ENCODE results near the gene TYSND1.
A peak's percentile ranks its signal among the peaks of the same experiment; 100 is the strongest.

Gene TYSND1, protein sequence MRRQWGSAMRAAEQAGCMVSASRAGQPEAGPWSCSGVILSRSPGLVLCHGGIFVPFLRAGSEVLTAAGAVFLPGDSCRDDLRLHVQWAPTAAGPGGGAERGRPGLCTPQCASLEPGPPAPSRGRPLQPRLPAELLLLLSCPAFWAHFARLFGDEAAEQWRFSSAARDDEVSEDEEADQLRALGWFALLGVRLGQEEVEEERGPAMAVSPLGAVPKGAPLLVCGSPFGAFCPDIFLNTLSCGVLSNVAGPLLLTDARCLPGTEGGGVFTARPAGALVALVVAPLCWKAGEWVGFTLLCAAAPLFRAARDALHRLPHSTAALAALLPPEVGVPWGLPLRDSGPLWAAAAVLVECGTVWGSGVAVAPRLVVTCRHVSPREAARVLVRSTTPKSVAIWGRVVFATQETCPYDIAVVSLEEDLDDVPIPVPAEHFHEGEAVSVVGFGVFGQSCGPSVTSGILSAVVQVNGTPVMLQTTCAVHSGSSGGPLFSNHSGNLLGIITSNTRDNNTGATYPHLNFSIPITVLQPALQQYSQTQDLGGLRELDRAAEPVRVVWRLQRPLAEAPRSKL
- 30.1 to 40.9 (median 35.9) reads per million in 3 donors for total RNA-seq

DNA sequence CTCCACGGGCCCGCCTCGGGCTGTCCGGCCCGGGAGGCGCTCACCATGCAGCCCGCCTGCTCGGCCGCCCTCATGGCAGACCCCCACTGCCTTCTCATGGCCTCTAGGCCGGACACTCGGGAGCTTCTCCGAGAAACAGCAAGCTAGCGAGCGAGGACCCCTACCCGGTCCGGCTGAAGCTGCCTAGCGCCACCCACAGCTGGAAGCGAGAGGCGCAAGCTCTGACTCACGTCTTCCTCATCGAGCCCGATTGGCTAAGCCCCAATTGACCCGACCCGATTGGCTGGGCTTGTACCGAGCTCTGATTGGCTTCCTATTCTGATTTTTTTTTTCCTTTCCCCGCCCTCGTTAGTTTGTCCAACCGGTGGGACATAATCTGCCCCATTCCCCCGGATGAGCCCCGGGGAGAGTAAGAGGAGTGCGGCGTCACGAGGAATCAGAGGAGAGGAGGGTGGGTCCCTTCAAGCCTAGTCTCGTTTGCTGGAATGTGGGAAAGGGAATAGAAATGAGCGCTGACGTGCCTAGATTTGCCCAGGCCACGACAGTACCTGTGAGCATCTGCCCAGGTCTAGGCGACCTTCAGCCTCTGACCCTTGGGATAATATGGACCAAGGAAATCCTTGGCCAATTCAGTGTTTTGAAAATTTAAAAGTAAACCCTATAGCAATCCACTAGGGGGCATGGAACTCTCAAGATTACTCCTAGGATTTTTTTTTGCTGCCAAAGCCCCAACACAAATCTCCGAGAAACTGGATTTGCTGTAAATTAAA, at the start of gene TYSND1:
TYSND1 (minus strand) TSS at position 212 of the 770 bp plus-strand sequence; CDS start at position 98, 114 bp downstream.
- peak; percentile 82 to 90 (median 87) for DNase-seq

DNA sequence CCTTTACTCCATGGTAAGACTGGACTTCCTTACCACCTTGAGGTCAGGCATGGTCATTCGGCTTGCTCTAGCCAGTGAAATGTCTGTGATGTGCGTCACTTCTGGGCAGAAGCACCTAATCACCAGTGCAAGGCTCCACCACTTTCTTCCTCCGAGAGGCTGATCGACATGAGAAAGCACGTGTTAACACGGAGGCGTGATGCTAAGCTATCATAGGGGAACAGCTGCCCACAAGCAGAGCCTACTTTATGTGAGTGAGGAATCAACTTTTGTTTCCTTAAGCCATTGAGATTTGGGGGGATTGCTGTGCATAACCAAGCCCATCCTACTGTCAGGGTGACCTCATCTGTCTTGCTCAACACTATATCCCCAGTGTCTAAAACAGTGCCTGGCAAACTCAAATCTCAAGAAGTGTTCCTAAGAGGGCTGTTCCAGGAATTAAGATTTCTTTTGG, 46.9 kb upstream of the TYSND1 start:
- no peak for DNase-seq
- Histone ChIP-seq H3K9me3 (ENCODE audit: control insufficient read depth, low read length) (no peaks in the 10 kb centered on the region), H3K27ac (ENCODE audit: insufficient read depth, low read length, poor library complexity, severe bottlenecking) (no peak overlapping the region), H3K27me3 (replicated peaks; ENCODE audit: control insufficient read depth, insufficient read depth, low read length, poor library complexity, severe bottlenecking) (no peaks in the 10 kb centered on the region), H3K4me1 (ENCODE audit: control insufficient read depth, insufficient read depth, low read length, poor library complexity, severe bottlenecking) (no peaks in the 10 kb centered on the region), H3K36me3 (ENCODE audit: control insufficient read depth, insufficient read depth, low read length) (no peaks in the 10 kb centered on the region), H3K4me3 (ENCODE audit: insufficient read depth, low read depth, low read length, poor library complexity, severe bottlenecking) (no peak overlapping the region)

More for the DNA sequence above, at the start of gene TYSND1:
- Histone ChIP-seq H3K4me3 (ENCODE audit: insufficient read depth, low read depth, low read length, poor library complexity, severe bottlenecking) (peak within 1 kb of the TSS; percentile 82), H3K27me3 (replicated peaks; ENCODE audit: control insufficient read depth, insufficient read depth, low read length, poor library complexity, severe bottlenecking) (no peaks in the 10 kb centered on the region), H3K27ac (ENCODE audit: insufficient read depth, low read length, poor library complexity, severe bottlenecking) (peak within 1 kb of the TSS; percentile 87), H3K4me1 (ENCODE audit: control insufficient read depth, insufficient read depth, low read length, poor library complexity, severe bottlenecking) (peaks cover 15% of the 10 kb centered on the region), H3K36me3 (ENCODE audit: control insufficient read depth, insufficient read depth, low read length) (peaks cover 11% of the 10 kb centered on the region), H3K9me3 (ENCODE audit: control insufficient read depth, low read length) (no peaks in the 10 kb centered on the region)

DNA sequence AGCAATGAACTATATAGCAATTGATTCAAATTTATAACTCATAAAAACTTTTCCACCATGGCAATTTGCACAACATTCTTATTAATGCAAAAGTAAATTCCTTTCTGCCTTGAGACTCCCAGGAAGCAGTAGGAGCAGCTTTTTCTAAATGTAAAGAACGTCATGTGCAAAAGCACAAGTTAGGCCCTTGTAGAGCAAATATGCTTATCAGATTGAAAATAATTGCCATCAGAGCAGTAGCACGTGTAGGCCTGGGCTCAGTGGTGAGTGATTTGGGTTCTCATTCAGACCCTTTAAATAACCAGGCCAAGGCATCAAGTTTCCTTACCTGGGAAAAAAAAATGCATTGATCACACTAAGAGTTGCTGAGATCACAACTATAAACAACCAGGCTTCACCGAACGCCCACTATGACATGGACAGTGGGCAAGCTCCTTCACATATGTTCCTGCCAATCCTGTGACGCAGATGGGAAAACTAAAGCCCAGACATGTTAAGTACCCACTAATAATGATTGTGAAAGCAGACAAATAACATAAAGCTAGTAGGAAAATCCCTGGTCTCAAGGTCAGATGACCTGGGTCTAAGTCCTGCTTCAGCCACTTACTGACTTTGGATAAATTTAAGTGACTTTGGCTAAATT, 45.9 kb upstream of the TYSND1 start:
- no peak for DNase-seq
- Histone ChIP-seq H3K9me3 (ENCODE audit: control insufficient read depth, low read length) (no peaks in the 10 kb centered on the region), H3K27ac (ENCODE audit: insufficient read depth, low read length, poor library complexity, severe bottlenecking) (no peak overlapping the region), H3K27me3 (replicated peaks; ENCODE audit: control insufficient read depth, insufficient read depth, low read length, poor library complexity, severe bottlenecking) (no peaks in the 10 kb centered on the region), H3K4me3 (ENCODE audit: insufficient read depth, low read depth, low read length, poor library complexity, severe bottlenecking) (no peak overlapping the region), H3K4me1 (ENCODE audit: control insufficient read depth, insufficient read depth, low read length, poor library complexity, severe bottlenecking) (no peaks in the 10 kb centered on the region), H3K36me3 (ENCODE audit: control insufficient read depth, insufficient read depth, low read length) (no peaks in the 10 kb centered on the region)

DNA sequence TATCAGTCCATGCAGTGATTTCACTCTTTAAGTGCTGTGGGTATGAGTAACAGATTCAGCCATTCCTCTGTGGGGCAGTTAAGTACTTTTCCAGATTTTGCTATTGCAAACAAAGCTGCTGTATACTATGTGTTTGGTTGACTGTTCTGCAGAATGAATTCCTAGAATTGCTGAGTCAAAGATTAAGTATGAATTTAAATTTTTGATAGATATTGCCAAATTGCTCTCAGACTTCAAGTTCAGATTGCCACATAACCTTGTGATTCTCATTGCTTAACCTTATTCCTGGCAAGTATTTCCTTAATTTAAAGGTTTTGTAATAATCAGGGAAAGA, 45.4 kb upstream of the TYSND1 start:
- no peak overlapping the region for H3K4me3 ChIP-seq (ENCODE audit: insufficient read depth, low read depth, low read length, poor library complexity, severe bottlenecking)
- no peak for DNase-seq

DNA sequence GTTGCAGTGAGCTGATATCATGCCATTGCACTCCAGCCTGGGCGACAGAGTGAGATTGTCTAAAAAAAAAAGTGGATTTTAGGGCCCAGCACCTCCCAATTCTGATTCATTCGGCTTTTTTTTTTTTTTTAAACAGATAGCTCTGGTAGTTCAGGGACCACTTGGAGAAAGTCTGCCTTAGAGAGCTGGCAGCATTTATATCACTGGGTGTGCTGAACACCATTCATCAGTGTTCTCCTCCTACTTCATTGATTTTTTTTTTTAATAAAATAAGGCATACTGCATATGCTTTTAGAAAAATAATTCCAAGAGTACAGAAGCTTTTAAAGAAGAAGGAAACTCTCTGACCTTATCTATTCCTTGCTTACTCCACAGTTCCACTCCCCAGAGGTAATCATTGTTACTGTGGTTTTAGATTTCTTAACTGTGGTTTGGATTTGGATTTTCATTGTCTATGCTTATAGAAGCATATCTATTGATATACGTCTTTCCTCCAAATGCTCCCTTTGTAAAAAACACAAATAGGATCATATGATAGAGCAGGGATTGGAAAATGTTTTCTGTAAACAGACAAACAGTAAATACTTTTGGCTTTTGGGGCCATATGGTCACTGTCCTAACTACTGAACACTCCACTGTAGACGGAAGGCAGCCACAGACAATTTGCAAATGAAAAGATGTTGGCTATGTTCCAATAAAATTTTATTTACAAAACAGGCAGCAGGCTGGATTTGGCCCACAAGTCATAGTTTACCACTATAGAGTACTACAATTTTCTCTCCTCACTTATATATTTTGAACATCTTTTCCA, 44.9 kb upstream of the TYSND1 start:
- Histone ChIP-seq H3K27ac (ENCODE audit: insufficient read depth, low read length, poor library complexity, severe bottlenecking) (no peak overlapping the region), H3K27me3 (replicated peaks; ENCODE audit: control insufficient read depth, insufficient read depth, low read length, poor library complexity, severe bottlenecking) (no peaks in the 10 kb centered on the region), H3K4me3 (ENCODE audit: insufficient read depth, low read depth, low read length, poor library complexity, severe bottlenecking) (no peak overlapping the region), H3K4me1 (ENCODE audit: control insufficient read depth, insufficient read depth, low read length, poor library complexity, severe bottlenecking) (no peaks in the 10 kb centered on the region), H3K9me3 (ENCODE audit: control insufficient read depth, low read length) (no peaks in the 10 kb centered on the region), H3K36me3 (ENCODE audit: control insufficient read depth, insufficient read depth, low read length) (no peaks in the 10 kb centered on the region)
- DNase-seq: no peak

More for the DNA sequence above, 45.4 kb upstream of the TYSND1 start:
- no peaks in the 10 kb centered on the region for H3K27me3 ChIP-seq (replicated peaks; ENCODE audit: control insufficient read depth, insufficient read depth, low read length, poor library complexity, severe bottlenecking)
- no peak overlapping the region for H3K27ac ChIP-seq (ENCODE audit: insufficient read depth, low read length, poor library complexity, severe bottlenecking)
- no peaks in the 10 kb centered on the region for H3K9me3 ChIP-seq (ENCODE audit: control insufficient read depth, low read length)
- no peaks in the 10 kb centered on the region for H3K36me3 ChIP-seq (ENCODE audit: control insufficient read depth, insufficient read depth, low read length)
- no peaks in the 10 kb centered on the region for H3K4me1 ChIP-seq (ENCODE audit: control insufficient read depth, insufficient read depth, low read length, poor library complexity, severe bottlenecking)

DNA sequence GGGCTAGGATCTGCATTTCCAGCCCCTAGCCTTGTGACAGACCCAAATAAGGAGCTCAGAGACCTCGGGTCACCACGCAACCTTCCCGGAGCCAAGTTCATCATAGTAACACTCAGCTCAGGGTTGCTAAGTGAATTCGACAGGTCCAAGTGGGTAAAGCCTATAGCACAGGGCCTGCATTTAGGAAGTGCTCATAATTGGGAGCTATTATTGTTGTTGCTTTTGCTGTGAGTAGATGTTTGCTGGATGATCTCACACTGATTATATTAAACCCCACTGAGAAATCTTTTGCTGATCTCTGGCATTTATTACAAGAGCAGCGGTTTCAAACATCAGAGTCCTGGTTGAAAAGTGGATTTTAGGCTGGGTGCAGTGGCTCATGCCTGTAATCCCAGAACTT, 44.1 kb upstream of the TYSND1 start:
- no peak for DNase-seq
- no peak overlapping the region for H3K27ac ChIP-seq (ENCODE audit: insufficient read depth, low read length, poor library complexity, severe bottlenecking)
- no peaks in the 10 kb centered on the region for H3K27me3 ChIP-seq (replicated peaks; ENCODE audit: control insufficient read depth, insufficient read depth, low read length, poor library complexity, severe bottlenecking)
- no peaks in the 10 kb centered on the region for H3K36me3 ChIP-seq (ENCODE audit: control insufficient read depth, insufficient read depth, low read length)
- no peak overlapping the region for H3K4me3 ChIP-seq (ENCODE audit: insufficient read depth, low read depth, low read length, poor library complexity, severe bottlenecking)
- H3K4me1 ChIP-seq (ENCODE audit: control insufficient read depth, insufficient read depth, low read length, poor library complexity, severe bottlenecking): no peaks in the 10 kb centered on the region
- H3K9me3 ChIP-seq (ENCODE audit: control insufficient read depth, low read length): no peaks in the 10 kb centered on the region

DNA sequence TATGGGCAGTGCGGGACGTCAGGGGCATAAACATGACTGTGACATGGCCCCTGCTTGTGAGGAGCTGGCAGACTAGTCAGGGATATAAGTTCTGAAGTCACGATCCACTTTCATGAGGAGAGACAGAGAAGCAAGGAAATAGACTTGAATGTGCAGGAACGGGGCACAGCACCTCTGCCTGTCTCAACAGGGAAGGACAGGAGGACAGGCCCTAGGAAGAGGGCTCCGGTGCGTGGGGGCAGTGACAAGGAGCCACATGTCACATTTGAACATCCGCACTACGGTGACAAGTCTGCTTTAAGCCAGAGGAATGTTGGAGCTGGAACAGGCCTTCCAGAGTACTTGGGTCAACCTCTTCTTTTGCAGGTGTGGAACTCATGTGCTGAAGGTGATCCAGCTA, 43.6 kb upstream of the TYSND1 start:
- Histone ChIP-seq H3K4me1 (ENCODE audit: control insufficient read depth, insufficient read depth, low read length, poor library complexity, severe bottlenecking) (no peaks in the 10 kb centered on the region), H3K27ac (ENCODE audit: insufficient read depth, low read length, poor library complexity, severe bottlenecking) (no peak overlapping the region), H3K27me3 (replicated peaks; ENCODE audit: control insufficient read depth, insufficient read depth, low read length, poor library complexity, severe bottlenecking) (no peaks in the 10 kb centered on the region), H3K36me3 (ENCODE audit: control insufficient read depth, insufficient read depth, low read length) (no peaks in the 10 kb centered on the region), H3K9me3 (ENCODE audit: control insufficient read depth, low read length) (no peaks in the 10 kb centered on the region), H3K4me3 (ENCODE audit: insufficient read depth, low read depth, low read length, poor library complexity, severe bottlenecking) (no peak overlapping the region)
- DNase-seq: no peak

DNA sequence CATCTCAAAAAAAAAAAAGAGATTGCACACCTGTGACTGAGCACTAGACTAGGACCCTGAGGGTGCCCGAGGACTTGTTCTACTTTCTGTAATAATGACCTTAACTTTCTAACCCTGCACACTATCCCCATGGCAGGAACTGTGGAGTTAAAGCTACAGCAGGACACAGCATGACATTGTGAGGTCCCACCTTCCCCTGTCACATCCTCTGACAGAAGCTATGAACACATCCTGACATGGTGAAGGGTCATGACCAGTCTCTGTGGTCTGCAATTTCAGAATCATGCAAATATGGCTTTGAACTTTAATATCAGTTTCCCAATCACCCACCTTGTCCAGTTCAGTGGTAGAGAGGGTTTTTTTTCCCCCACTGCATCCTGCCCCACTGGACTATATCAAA, 42.3 kb upstream of the TYSND1 start:
- Histone ChIP-seq H3K4me3 (ENCODE audit: insufficient read depth, low read depth, low read length, poor library complexity, severe bottlenecking) (no peak overlapping the region), H3K9me3 (ENCODE audit: control insufficient read depth, low read length) (no peaks in the 10 kb centered on the region), H3K27ac (ENCODE audit: insufficient read depth, low read length, poor library complexity, severe bottlenecking) (no peak overlapping the region), H3K27me3 (replicated peaks; ENCODE audit: control insufficient read depth, insufficient read depth, low read length, poor library complexity, severe bottlenecking) (no peaks in the 10 kb centered on the region), H3K4me1 (ENCODE audit: control insufficient read depth, insufficient read depth, low read length, poor library complexity, severe bottlenecking) (no peaks in the 10 kb centered on the region), H3K36me3 (ENCODE audit: control insufficient read depth, insufficient read depth, low read length) (no peaks in the 10 kb centered on the region)
- no peak for DNase-seq

DNA sequence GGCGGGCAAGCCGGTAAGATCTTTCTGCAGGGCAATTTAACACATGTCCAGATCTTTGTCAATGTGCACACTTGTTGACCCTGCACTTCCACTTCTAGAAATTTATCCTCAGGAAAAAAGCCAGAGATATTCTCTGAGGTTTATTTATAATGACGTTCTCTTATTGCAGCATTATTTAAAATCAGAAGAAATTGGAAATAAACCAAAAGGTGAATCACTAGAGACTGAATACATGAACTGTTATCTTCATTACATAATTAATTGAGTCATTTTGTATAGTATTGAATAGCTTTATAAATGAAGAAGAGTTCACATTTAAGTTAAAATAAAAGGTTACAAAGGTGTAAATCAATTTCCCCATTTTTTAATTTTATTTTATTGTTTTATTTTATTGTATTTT, 40.1 kb upstream of the TYSND1 start:
- H3K27ac ChIP-seq (ENCODE audit: insufficient read depth, low read length, poor library complexity, severe bottlenecking): no peak overlapping the region
- H3K36me3 ChIP-seq (ENCODE audit: control insufficient read depth, insufficient read depth, low read length): no peaks in the 10 kb centered on the region
- no peaks in the 10 kb centered on the region for H3K27me3 ChIP-seq (replicated peaks; ENCODE audit: control insufficient read depth, insufficient read depth, low read length, poor library complexity, severe bottlenecking)
- H3K9me3 ChIP-seq (ENCODE audit: control insufficient read depth, low read length): no peaks in the 10 kb centered on the region
- no peak for DNase-seq
- H3K4me1 ChIP-seq (ENCODE audit: control insufficient read depth, insufficient read depth, low read length, poor library complexity, severe bottlenecking): no peaks in the 10 kb centered on the region
- no peak overlapping the region for H3K4me3 ChIP-seq (ENCODE audit: insufficient read depth, low read depth, low read length, poor library complexity, severe bottlenecking)
